ENCODE measurements around the gene FAXDC2.

The FAXDC2 gene

DNA sequence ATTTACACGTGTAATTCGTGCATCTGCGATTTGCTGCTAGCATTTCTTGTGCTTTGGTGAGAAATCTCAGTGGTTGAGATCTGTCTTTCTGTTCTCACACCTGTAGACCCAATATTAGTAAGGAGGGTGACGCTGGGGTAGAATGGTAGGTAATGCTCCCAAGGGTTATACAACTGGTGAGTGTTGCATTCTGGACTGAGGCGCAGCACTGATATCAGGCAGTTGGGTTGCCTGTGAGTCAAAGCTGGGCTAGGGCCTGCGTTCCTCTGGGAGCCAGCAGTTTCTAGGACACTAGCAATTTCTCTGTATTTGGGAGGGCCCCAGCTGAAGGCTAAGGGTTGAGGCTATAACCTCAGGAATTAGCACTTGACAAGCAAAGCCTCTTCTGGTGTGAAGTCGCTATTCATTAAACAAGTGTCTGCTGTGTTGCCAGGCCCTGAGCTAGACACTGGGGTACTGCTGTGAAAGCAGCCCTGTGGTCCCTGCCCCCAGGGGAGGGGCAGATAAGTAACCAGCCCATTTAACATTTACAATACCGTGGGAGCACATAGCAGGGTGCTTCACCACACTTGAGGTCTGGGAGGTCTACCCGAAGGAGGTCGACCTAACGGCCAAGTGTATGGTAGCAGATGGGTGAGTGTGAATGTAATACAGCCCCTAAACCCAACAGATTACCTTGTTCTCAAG is 66.5 kb downstream of the FAXDC2 start:
- Histone ChIP-seq H3K9ac (no peak overlapping the region), H3K27ac (no peak overlapping the region), H3K36me3 (ENCODE audit: control insufficient read depth, insufficient read depth, low read length) (no peaks in the 10 kb centered on the region), H3K4me1 (peaks cover 42% of the 10 kb centered on the region), H3K27me3 (ENCODE audit: control insufficient read depth, insufficient read depth, low read length) (no peaks in the 10 kb centered on the region), H3K4me3 (ENCODE audit: low read depth, low read length) (no peak overlapping the region), H3K4me2 (ENCODE audit: low read length) (no peak overlapping the region), H3K79me2 (peaks cover 87% of the 10 kb centered on the region), H2AFZ (no peak overlapping the region), H3K9me3 (ENCODE audit: control insufficient read depth, low read length) (no peaks in the 10 kb centered on the region)
- TF ChIP-seq, protein P1, sequence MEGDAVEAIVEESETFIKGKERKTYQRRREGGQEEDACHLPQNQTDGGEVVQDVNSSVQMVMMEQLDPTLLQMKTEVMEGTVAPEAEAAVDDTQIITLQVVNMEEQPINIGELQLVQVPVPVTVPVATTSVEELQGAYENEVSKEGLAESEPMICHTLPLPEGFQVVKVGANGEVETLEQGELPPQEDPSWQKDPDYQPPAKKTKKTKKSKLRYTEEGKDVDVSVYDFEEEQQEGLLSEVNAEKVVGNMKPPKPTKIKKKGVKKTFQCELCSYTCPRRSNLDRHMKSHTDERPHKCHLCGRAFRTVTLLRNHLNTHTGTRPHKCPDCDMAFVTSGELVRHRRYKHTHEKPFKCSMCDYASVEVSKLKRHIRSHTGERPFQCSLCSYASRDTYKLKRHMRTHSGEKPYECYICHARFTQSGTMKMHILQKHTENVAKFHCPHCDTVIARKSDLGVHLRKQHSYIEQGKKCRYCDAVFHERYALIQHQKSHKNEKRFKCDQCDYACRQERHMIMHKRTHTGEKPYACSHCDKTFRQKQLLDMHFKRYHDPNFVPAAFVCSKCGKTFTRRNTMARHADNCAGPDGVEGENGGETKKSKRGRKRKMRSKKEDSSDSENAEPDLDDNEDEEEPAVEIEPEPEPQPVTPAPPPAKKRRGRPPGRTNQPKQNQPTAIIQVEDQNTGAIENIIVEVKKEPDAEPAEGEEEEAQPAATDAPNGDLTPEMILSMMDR (IDR thresholded peaks at IDR 0.05) = no peak

DNA sequence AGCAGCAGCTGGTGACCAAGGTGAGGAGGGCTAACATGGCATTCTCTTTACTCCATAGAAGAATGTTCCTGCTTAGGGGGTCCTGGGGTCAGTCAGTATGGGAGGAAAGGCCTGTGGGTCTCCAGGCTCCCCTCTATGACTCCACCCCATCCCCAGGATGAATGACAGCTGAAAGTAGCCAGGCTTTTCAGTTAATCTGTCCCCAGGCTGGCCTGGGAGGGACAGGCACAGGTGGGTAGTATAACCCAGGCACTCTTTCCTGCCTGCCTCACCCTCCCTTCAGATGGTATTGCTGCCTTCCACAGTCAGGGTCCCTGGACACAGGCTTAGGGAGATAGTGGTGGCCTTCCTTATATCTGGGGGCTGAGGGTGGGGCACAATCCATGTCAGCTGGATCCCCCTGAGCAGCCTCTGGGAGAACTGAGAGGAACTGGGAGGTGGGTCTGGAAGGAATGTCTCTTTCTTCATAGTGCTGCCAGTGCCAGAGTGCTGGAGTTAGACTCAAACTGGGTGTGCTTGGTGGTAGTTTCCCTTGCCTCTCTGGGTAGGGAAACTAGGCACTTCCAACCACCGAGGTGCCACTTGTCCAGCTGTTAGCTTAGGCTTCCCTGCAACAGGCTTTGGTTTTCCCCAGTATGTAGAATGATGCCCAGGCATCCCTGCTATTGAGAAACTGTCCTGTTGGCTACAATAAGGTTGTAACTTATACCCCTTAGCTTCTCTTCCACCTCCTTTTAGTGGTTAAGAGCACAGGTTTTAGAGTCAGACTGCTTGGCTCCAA is 67.4 kb downstream of the FAXDC2 start:
- H3K27me3 ChIP-seq (ENCODE audit: control insufficient read depth, insufficient read depth, low read length) = no peaks in the 10 kb centered on the region
- H3K9me3 ChIP-seq (ENCODE audit: control insufficient read depth, low read length) = no peaks in the 10 kb centered on the region
- H3K9ac ChIP-seq = no peak overlapping the region
- H2AFZ ChIP-seq = no peak overlapping the region
- no peak overlapping the region for H3K4me2 ChIP-seq (ENCODE audit: low read length)
- TF ChIP-seq, protein P1 (IDR thresholded peaks at IDR 0.05) = no peak
- no peak overlapping the region for H3K4me3 ChIP-seq (ENCODE audit: low read depth, low read length)
- peaks cover 90% of the 10 kb centered on the region for H3K79me2 ChIP-seq
- no peak overlapping the region for H3K27ac ChIP-seq
- H3K36me3 ChIP-seq (ENCODE audit: control insufficient read depth, insufficient read depth, low read length) = no peaks in the 10 kb centered on the region
- H3K4me1 ChIP-seq = peaks cover 34% of the 10 kb centered on the region

- Histone ChIP-seq H3K36me3 (ENCODE audit: control insufficient read depth, insufficient read depth, low read length) (no peaks in the 10 kb centered on the region), H3K9me3 (ENCODE audit: control insufficient read depth, low read length) (no peaks in the 10 kb centered on the region), H2AFZ (no peak overlapping the region), H3K9ac (no peak overlapping the region), H3K27ac (no peak overlapping the region), H3K4me2 (ENCODE audit: low read length) (no peak overlapping the region), H3K4me3 (ENCODE audit: low read depth, low read length) (no peak overlapping the region), H3K79me2 (peaks cover 85% of the 10 kb centered on the region), H3K27me3 (ENCODE audit: control insufficient read depth, insufficient read depth, low read length) (no peaks in the 10 kb centered on the region), H3K4me1 (peaks cover 29% of the 10 kb centered on the region)
- TF ChIP-seq, protein P1 (IDR thresholded peaks at IDR 0.05) = no peak
Measured at GRCh38 chr5:154782326-154782725, 68.1 kb downstream of the FAXDC2 start.

GRCh38 chr5:154780128-154780527 is 70.3 kb downstream of the FAXDC2 start:
- no peak overlapping the region for H2AFZ ChIP-seq
- peaks cover 88% of the 10 kb centered on the region for H3K79me2 ChIP-seq
- H3K4me2 ChIP-seq (ENCODE audit: low read length) = no peak overlapping the region
- H3K4me3 ChIP-seq (ENCODE audit: low read depth, low read length) = no peak overlapping the region
- TF ChIP-seq, protein P1 (IDR thresholded peaks at IDR 0.05) = no peak
- H3K27ac ChIP-seq = no peak overlapping the region
- H3K9ac ChIP-seq = no peak overlapping the region
- no peaks in the 10 kb centered on the region for H3K9me3 ChIP-seq (ENCODE audit: control insufficient read depth, low read length)
- peaks cover 15% of the 10 kb centered on the region for H3K4me1 ChIP-seq
- H3K27me3 ChIP-seq (ENCODE audit: control insufficient read depth, insufficient read depth, low read length) = no peaks in the 10 kb centered on the region
- H3K36me3 ChIP-seq (ENCODE audit: control insufficient read depth, insufficient read depth, low read length) = no peaks in the 10 kb centered on the region

Measured in parathyroid adenoma (tissue), 2 donors.